Activated T-cell treated with anti-CD3 and anti-CD28 coated beads, Interleukin-2, amount 50 U/mL, for 4 hours (primary cell): ENCODE data around the gene MCM10. TPM values are rescaled to one million over a fixed set of nuclear protein-coding genes. Genes with fewer than 3 reads are reported as not detected.
"Not testable (repeated sequence)": the region's sequence is repeated elsewhere in the genome, so short reads cannot be mapped to it uniquely, and the experiment has no call there.

Experiments used
- ATAC-seq, 2 donors: fragments of 200-7000 bp; cut with Tn5 transposase; one replicate each; pipeline ENCODE4 v1.10.0; 2021
- DNase-seq: peaks from one replicate; pipeline ENCODE4 v3.0.0-alpha.2; 2020
- H3K27me3 Mint-ChIP-seq: one replicate; pipeline ENCODE4 v1.8.0; 2021; ENCODE audit warnings: low read depth, mixed read lengths
- H3K36me3 Mint-ChIP-seq: one replicate; pipeline ENCODE4 v1.8.0; 2022; ENCODE audit warnings: mixed read lengths; ENCODE audit not compliant: insufficient read depth
- H3K4me1 Mint-ChIP-seq: one replicate; pipeline ENCODE4 v1.8.0; 2021; ENCODE audit warnings: low read depth, mixed read lengths
- H3K4me3 Mint-ChIP-seq: one replicate; pipeline ENCODE4 v1.8.0; 2021; ENCODE audit warnings: mild to moderate bottlenecking, moderate library complexity, mixed read lengths
- H3K9me3 Mint-ChIP-seq: one replicate; pipeline ENCODE4 v1.8.0; 2021; ENCODE audit warnings: mixed read lengths
- total RNA-seq, 3 donors: library from RNA; stranded (reverse); gene quantifications; one replicate each; pipeline ENCODE4 v1.2.1, GENCODE V29; 2021

MCM10 gene
- total RNA-seq, 3 donors from 2014 or later: 39.3 to 66.9 (median 55.4) TPM

DNA sequence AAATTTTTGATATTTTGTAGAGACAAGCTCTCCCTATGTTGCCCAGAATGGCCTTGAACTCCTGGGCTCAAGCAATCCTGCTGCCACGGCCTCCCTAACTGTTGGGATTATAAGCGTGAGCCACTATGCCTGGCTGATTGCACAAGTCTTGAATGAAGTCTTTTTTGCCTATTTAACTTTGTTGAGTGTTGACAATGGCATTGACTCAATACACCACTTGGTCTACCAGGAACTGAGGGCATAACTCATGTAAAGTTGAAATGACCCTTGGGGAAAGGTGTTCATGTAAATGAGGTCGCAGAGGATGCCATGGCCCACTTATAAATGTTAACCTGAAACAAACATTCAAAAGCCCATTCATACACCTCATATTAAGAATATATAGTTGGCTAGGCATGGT, 80.3 kb downstream of the MCM10 start:
- H3K4me1 Mint-ChIP-seq: no peaks in the 10 kb centered on the region
- no peaks in the 10 kb centered on the region for H3K36me3 Mint-ChIP-seq
- H3K9me3 Mint-ChIP-seq: no peaks in the 10 kb centered on the region
- DNase-seq (no peak), ATAC-seq (no peak)
- H3K4me3 Mint-ChIP-seq: no peak overlapping the region
- H3K27me3 Mint-ChIP-seq: peaks cover 3% of the 10 kb centered on the region

DNA sequence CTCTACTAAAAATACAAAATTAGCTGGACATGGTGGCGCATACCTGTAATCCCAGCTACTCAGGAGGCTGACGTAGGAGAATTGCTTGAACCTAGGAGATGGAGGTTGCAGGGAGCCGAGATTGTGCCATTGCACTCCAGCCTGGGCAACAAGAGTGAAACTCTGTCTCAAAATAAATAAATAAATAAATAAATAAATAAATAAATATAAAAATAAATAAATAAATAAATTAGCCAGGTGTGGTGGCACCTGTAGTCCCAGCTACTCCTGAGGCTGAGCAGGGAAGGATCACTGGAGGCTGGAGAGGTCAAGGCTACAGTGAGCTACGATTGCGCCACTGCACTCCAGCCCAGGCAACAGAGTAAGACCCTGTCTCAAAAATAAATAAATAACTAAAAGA, 80.9 kb downstream of the MCM10 start:
- H3K36me3 Mint-ChIP-seq, DNase-seq, H3K27me3 Mint-ChIP-seq, H3K9me3 Mint-ChIP-seq, H3K4me3 Mint-ChIP-seq, H3K4me1 Mint-ChIP-seq, ATAC-seq: not testable (repeated sequence)

DNA sequence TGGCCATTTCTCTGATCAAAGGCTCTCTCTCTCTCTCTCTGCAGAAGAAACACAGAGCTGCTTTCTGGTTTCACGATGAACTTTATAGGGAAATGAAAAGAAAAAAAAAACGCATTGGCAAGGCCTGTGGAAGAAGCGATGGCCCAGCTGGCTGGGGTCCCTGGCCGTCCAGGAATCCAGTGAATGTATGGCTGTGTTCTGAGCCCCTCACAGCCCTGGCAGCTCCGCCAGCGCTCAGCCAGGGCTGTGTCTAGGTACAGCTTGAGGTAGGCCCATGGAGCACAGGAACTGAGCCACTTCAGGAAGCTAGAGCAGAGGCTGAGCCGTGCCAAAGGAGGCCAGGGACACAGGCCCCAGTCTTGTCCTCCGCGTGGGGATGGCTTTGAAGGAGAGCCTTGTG, 85.9 kb downstream of the MCM10 start:
- no peak overlapping the region for H3K4me3 Mint-ChIP-seq
- no peaks in the 10 kb centered on the region for H3K36me3 Mint-ChIP-seq
- DNase-seq: no peak
- no peaks in the 10 kb centered on the region for H3K4me1 Mint-ChIP-seq
- ATAC-seq: no peak
- peaks cover 3% of the 10 kb centered on the region for H3K27me3 Mint-ChIP-seq
- H3K9me3 Mint-ChIP-seq: no peaks in the 10 kb centered on the region

DNA sequence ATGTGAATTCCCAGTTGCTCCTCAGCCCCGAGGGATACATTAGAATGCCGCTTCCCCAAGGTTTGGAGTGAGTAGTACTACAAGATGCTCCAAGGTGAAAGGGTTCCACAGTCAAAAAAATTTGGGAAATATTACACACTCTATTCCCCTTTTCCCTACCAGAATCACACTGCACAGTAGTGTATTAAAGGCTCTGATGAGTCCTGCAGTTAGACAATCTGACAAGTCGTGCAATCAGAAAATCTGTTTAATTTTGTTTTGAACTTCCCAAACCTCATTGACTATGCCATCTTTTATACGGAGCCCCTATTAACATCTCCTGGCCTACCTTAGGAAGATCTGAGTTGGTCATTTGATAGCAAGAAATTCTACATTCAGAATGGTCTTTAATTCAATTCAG, 86.4 kb downstream of the MCM10 start:
- no peaks in the 10 kb centered on the region for H3K36me3 Mint-ChIP-seq
- no peaks in the 10 kb centered on the region for H3K4me1 Mint-ChIP-seq
- DNase-seq: no peak
- no peak for ATAC-seq
- H3K27me3 Mint-ChIP-seq: peaks cover 3% of the 10 kb centered on the region
- no peak overlapping the region for H3K4me3 Mint-ChIP-seq
- H3K9me3 Mint-ChIP-seq: no peaks in the 10 kb centered on the region

DNA sequence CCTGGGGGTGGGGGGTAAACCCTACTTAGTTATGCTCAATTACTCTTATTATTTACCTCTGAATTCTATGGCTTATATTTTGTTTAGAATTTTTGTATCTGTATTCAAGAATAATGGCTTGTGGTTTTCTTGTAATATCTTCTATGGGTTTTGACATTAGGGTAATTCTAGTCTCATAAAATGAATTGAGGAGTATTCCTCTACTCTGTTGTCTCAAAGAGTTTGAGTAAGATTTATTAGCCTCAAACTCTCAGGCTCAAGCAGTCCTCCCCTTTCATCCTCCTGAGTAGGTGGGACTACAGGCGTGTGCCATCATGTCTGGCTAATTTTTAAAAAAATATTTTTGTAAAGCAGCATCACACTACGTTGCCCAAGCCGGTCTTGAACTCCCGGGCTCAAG, 92.4 kb downstream of the MCM10 start:
- Mint-ChIP-seq H3K4me3 (no peak overlapping the region), H3K4me1 (peaks cover 5% of the 10 kb centered on the region), H3K27me3 (no peaks in the 10 kb centered on the region), H3K36me3 (no peaks in the 10 kb centered on the region), H3K9me3 (no peaks in the 10 kb centered on the region)
- DNase-seq (no peak), ATAC-seq (no peak)

DNA sequence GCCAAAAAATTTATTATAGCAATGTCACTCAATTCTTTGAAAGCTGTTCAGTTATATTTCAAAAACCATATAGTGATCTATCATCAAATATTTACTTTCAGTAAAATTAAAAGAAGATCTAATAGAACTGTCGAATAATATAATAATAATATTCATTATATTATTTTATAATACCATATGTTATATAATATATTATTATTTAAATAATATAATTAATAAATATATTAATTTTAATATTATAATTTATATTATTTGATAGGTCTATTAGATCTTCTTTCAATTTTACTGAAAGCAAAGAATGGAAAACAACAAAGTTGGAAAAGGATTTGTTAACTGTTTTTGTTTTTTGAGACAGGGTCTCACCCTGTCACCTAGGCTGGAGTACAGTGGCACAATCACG, 95.3 kb downstream of the MCM10 start:
- ATAC-seq (no peak), DNase-seq (no peak)
- no peak overlapping the region for H3K4me3 Mint-ChIP-seq
- peaks cover 3% of the 10 kb centered on the region for H3K9me3 Mint-ChIP-seq
- no peaks in the 10 kb centered on the region for H3K36me3 Mint-ChIP-seq
- H3K27me3 Mint-ChIP-seq: no peaks in the 10 kb centered on the region
- peaks cover 5% of the 10 kb centered on the region for H3K4me1 Mint-ChIP-seq

DNA sequence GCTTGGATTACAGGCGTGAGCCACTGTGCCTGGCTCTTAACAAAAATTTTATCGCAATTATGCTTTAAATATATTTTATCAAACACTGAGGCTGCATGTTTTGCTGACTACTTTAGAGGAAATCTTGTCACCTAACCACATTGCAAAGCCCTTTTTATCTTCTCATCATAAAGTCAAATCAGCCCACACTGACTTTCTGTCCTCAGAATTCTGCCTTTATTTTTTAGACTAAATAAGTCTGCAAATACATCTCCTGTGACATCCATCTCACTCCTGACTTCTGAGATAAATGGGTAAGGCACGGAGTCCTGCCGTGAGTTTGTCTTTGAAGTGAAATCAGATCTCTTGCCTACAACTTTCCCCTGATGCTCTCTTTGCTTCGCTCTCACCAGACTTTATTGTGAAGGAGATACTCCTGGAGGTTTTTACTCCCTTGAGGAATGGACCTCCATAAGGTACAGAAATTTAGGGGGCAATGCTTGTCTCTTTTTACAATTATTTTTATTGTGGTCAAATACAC, 96.3 kb downstream of the MCM10 start:
- Mint-ChIP-seq H3K4me1 (peaks cover 5% of the 10 kb centered on the region), H3K27me3 (no peaks in the 10 kb centered on the region)
- ATAC-seq: no peak

More for the DNA sequence above, 96.3 kb downstream of the MCM10 start:
- no peak for DNase-seq
- H3K4me3 Mint-ChIP-seq: no peak overlapping the region
- no peaks in the 10 kb centered on the region for H3K36me3 Mint-ChIP-seq
- peaks cover 3% of the 10 kb centered on the region for H3K9me3 Mint-ChIP-seq

Other genes starting within 250 kb of the MCM10 start
- under 1 TPM; 0.08 to 0.16 (median 0.10) TPM for gene CCDC3, start 159.8 kb upstream of the MCM10 start, total RNA-seq
- 10 to 100 TPM; 14.6 to 29.0 (median 16.2) TPM for gene OPTN, start 61.4 kb upstream of the MCM10 start, total RNA-seq
- not detected for gene UCMA, start 72.8 kb downstream of the MCM10 start, total RNA-seq
- 1 to 10 TPM; 5.9 to 7.5 (median 6.0) TPM for gene PHYH, start 138.5 kb downstream of the MCM10 start, total RNA-seq
- 10 to 100 TPM; 43.4 to 56.2 (median 48.5) TPM for gene SEPHS1, start 186.7 kb downstream of the MCM10 start, total RNA-seq